K562 (cell line): Measurements from ENCODE around the gene HOXC10. TPM values are rescaled to one million over a fixed set of nuclear protein-coding genes. Genes with fewer than 3 reads are reported as not detected.

Experiments
- CC2D1A ChIP-seq: fragments of 450-650 bp; IDR thresholded peaks from 2 replicates; pipeline ENCODE4 v1.6.1; 2017; ENCODE audit warnings: mild to moderate bottlenecking
- CCNT2 ChIP-seq: IDR thresholded peaks from 2 replicates; pipeline ENCODE4 v1.6.1; 2011; ENCODE audit warnings: borderline replicate concordance, low read depth, mild to moderate bottlenecking, moderate library complexity, mixed read lengths, low read length; ENCODE audit not compliant: insufficient read length; ENCODE audit errors: extremely low read depth
- ETV6 ChIP-seq, 3 experiments: fragments of 150-350 bp in 1 of 3; sonication (generic) in 1 of 3; formaldehyde crosslinking in 1 of 3; IDR thresholded peaks; 2 replicates each; pipeline versions ENCODE4 v1.6.1 to v1.8.0; 2014 to 2022; ENCODE audit warnings: borderline replicate concordance in 2 of 3, low read depth in 2 of 3, antibody characterized with exemption in 1 of 3, low read length in 1 of 3, mild to moderate bottlenecking in 1 of 3, missing genetic modification reagents in 1 of 3
- FOSL1 ChIP-seq: fragments of 200-800 bp; sonication (Bioruptor generic); conservative IDR thresholded peaks from 2 replicates; pipeline ENCODE4 v1.6.1; 2016; ENCODE audit warnings: missing genetic modification characterization, missing compliant biosample characterization
- JUNB ChIP-seq: fragments of 450-650 bp; formaldehyde crosslinking; conservative IDR thresholded peaks from 2 replicates; pipeline ENCODE4 v1.4.0; 2020; ENCODE audit warnings: mild to moderate bottlenecking
- MTA2 ChIP-seq: fragments of 450-650 bp; IDR thresholded peaks from 2 replicates; pipeline ENCODE4 v1.6.1; 2016; ENCODE audit warnings: low read depth
- MYNN ChIP-seq, 2 experiments: sonication (generic); formaldehyde crosslinking in 1 of 2; IDR thresholded peaks; 2 replicates each; pipeline versions ENCODE4 v1.5.0 to v1.6.1; 2016 to 2020; ENCODE audit warnings: antibody characterized with exemption in 1 of 2, missing genetic modification reagents in 1 of 2
- NFATC3 ChIP-seq: fragments of 450-650 bp; IDR thresholded peaks from 2 replicates; pipeline ENCODE4 v1.6.1; 2017; ENCODE audit warnings: mild to moderate bottlenecking
- NFXL1 ChIP-seq: fragments of 450-650 bp; formaldehyde crosslinking; IDR thresholded peaks from 2 replicates; pipeline ENCODE4 v1.4.0; 2021; ENCODE audit warnings: mild to moderate bottlenecking
- NRF1 ChIP-seq, 2 experiments: fragments of 450-650 bp; IDR thresholded peaks in 1 of 2; conservative IDR thresholded peaks in 1 of 2; 2 replicates each; pipeline ENCODE4 v1.6.1; 2014; ENCODE audit warnings: mild to moderate bottlenecking in 2 of 2
- PHTF2 ChIP-seq: fragments of 250-450 bp; sonication (Bioruptor Pico); IDR thresholded peaks from 2 replicates; pipeline ENCODE4 v1.5.0; 2021; ENCODE audit warnings: mild to moderate bottlenecking
- POLR2G ChIP-seq: fragments of 200-400 bp; formaldehyde crosslinking; IDR thresholded peaks from 2 replicates; pipeline ENCODE4 v1.6.1; 2017; ENCODE audit warnings: low read depth, mild to moderate bottlenecking, antibody characterized with exemption, low read length, moderate library complexity
- RFX1 ChIP-seq: fragments of 450-650 bp; IDR thresholded peaks from 2 replicates; pipeline ENCODE4 v1.6.1; 2016; ENCODE audit warnings: mild to moderate bottlenecking, moderate library complexity
- SMC3 ChIP-seq: conservative IDR thresholded peaks from 2 replicates; pipeline ENCODE4 v1.6.1; 2011; ENCODE audit warnings: low read depth, low read length, improper control_type of control experiment; ENCODE audit not compliant: insufficient read depth
- TAF1 ChIP-seq: IDR thresholded peaks from 2 replicates; pipeline ENCODE4 v1.6.1; 2011; ENCODE audit warnings: mild to moderate bottlenecking, low read length, moderate library complexity; ENCODE audit not compliant: insufficient read depth, control insufficient read depth, severe bottlenecking; ENCODE audit errors: extremely low read depth
- TBL1XR1 ChIP-seq, 2 experiments: IDR thresholded peaks; 2 replicates each; pipeline ENCODE4 v1.6.1; 2012; ENCODE audit warnings: improper control_type of control experiment in 2 of 2, low read length in 2 of 2, mild to moderate bottlenecking in 1 of 2
- TSHZ1 ChIP-seq: fragments of 250-450 bp; sonication (Bioruptor Pico); IDR thresholded peaks from 2 replicates; pipeline ENCODE4 v1.4.0; 2020; ENCODE audit warnings: mild to moderate bottlenecking, moderate library complexity
- XRCC3 ChIP-seq: fragments of 450-650 bp; IDR thresholded peaks from 2 replicates; pipeline ENCODE4 v1.6.1; 2017; ENCODE audit warnings: mild to moderate bottlenecking, moderate library complexity
- ZNF316 ChIP-seq: fragments of 450-650 bp; IDR thresholded peaks from 2 replicates; pipeline ENCODE4 v1.6.1; 2016
- ZNF398 ChIP-seq: fragments of 250-450 bp; sonication (Bioruptor Pico); IDR thresholded peaks from 2 replicates; pipeline ENCODE4 v1.8.0; 2021; ENCODE audit warnings: moderate library complexity, mild to moderate bottlenecking, inconsistent platforms
- ZNF584 ChIP-seq: fragments of 200-800 bp; sonication (Bioruptor generic); IDR thresholded peaks from 2 replicates; pipeline ENCODE4 v1.6.1; 2016; ENCODE audit warnings: low read depth, mild to moderate bottlenecking, missing genetic modification characterization, missing compliant biosample characterization
- ZNF830 ChIP-seq: fragments of 250-450 bp; sonication (Bioruptor Pico); IDR thresholded peaks from 2 replicates; pipeline ENCODE4 v1.5.0; 2021; ENCODE audit warnings: mild to moderate bottlenecking
- polyA plus RNA-seq, 8 experiments: library from polyadenylated mRNA; depleted of rRNA in 4 of 8; stranded (reverse) in 5 of 8; unstranded in 3 of 8; fragments of >200 nt; fragmentation: Nextera tagmentation in 2 of 8; fragmentation: Illumina TruSeq in 1 of 8; extraction: Ambion mirVana in 2 of 8; extraction: Trizol in 1 of 8; gene quantifications; 2 replicates each; pipeline versions ENCODE4 v1.2.1 to v1.2.3, GENCODE V29; 2011 to 2014; ENCODE audit warnings: inconsistent platforms in 1 of 8, missing spikeins in 1 of 8
- total RNA-seq, 7 experiments: library from RNA; depleted of rRNA in 6 of 7; stranded (reverse); fragments of >200 nt in 6 of 7; fragmentation: Illumina TruSeq in 2 of 7; extraction: Trizol in 2 of 7; gene quantifications; 2 replicates each; pipeline versions ENCODE4 v1.2.1 to v1.2.3, GENCODE V29; 2011 to 2021; ENCODE audit warnings: low replicate concordance in 1 of 7
- TF ChIP-seq, protein P1 (sequence below): fragments of 250-450 bp; sonication (Bioruptor Pico); IDR thresholded peaks from 2 replicates; pipeline ENCODE4 v1.5.0; 2021

Gene HOXC10
- total and polyA plus RNA-seq, 9 of the 15 experiments (the other 6 are each of a cell fraction or from before 2014, with no cell fraction given) = 0.13 to 0.77 (median 0.35) TPM; not detected in 2

DNA sequence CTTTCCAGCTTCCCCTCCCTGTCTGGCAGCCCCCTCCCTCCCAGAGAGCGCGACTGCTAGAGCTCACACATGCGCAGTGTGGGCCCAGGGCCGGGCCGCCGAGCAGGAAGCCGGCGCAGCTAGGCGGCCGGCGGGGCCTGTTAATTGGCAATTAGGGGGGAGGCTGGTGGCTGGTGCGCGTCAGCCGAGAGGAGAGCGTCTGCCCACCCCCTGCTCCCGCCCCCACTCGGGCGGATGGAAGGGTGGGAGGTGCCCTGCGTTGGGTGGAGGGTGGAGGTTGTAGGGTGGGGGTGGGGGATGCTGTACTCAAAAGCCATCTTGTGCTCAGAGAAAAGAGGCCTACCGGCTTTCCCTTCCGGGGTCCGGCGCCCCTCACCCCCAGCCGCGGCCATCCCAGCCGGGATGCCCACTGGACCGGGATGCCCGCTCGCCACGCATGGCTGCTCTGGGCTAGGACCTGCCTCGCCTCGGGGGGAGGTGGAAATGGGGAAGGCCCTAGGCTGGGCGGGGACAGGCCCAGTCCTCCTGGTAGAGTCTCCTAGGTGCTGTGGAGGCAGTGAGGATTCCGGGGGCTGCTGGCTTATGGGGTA, 33.0 kb downstream of the HOXC10 start (continued):
- TF ChIP-seq ZNF316 (no peak), ZNF584 (CRISPR knock-in tag) (no peak), ZNF830 (CRISPR knock-in tag) (no peak), TAF1 (peak; percentile 75), XRCC3 (no peak), NRF1 (conservative IDR thresholded peaks at IDR 0.05 in 1 of 2, IDR thresholded peaks at IDR 0.05 in 1 of 2) (peak; percentile 96), ETV6 (IDR thresholded peaks at IDR 0.05; ENCODE audit: borderline replicate concordance in 1 of 2, low read depth in 2 of 2, low read length in 1 of 2) (no peak), ETV6 (CRISPR knock-in tag; IDR thresholded peaks at IDR 0.05; ENCODE audit: borderline replicate concordance) (no peak), NFXL1 (no peak), PHTF2 (CRISPR knock-in tag) (no peak), TBL1XR1 (IDR thresholded peaks at IDR 0.05; ENCODE audit: low read length in 2 of 2) (no peak), TSHZ1 (no peak), NFATC3 (no peak), CC2D1A (no peak), FOSL1 (tag) (no peak), SMC3 (no peak), MTA2 (no peak), JUNB (CRISPR knock-in tag) (no peak), ZNF398 (CRISPR knock-in tag) (no peak), CCNT2 (peak; percentile 68), POLR2G (peak; percentile 88), RFX1 (no peak), MYNN (IDR thresholded peaks at IDR 0.05) (no peak), MYNN (CRISPR knock-in tag; IDR thresholded peaks at IDR 0.05) (no peak)
- TF ChIP-seq, protein P1, sequence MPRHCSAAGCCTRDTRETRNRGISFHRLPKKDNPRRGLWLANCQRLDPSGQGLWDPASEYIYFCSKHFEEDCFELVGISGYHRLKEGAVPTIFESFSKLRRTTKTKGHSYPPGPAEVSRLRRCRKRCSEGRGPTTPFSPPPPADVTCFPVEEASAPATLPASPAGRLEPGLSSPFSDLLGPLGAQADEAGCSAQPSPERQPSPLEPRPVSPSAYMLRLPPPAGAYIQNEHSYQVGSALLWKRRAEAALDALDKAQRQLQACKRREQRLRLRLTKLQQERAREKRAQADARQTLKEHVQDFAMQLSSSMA (CRISPR knock-in tag) = no peak
